K562 (cell line): ENCODE results near the gene BTNL8. TPM values are rescaled to one million over a fixed set of nuclear protein-coding genes. Genes with fewer than 3 reads are reported as not detected.

Source experiments
- BRD9 ChIP-seq: fragments of 450-650 bp; IDR thresholded peaks from 2 replicates; pipeline ENCODE4 v1.6.1; 2018; ENCODE audit warnings: low read depth; ENCODE audit not compliant: partially characterized antibody
- HINFP ChIP-seq: fragments of 450-650 bp; conservative IDR thresholded peaks from 2 replicates; pipeline ENCODE4 v1.6.1; 2016; ENCODE audit warnings: missing genetic modification characterization, low read depth, mild to moderate bottlenecking, control low read depth, missing compliant biosample characterization
- KHSRP ChIP-seq: fragments of 450-650 bp; IDR thresholded peaks from 2 replicates; pipeline ENCODE4 v1.6.1; 2017
- SAP30 ChIP-seq: fragments of 200-600 bp; sonication (generic); IDR thresholded peaks from 2 replicates; pipeline ENCODE4 v1.6.1; 2012; ENCODE audit warnings: borderline replicate concordance, low read depth, mild to moderate bottlenecking, moderate library complexity, low read length, control low read depth, inconsistent platforms; ENCODE audit not compliant: insufficient read depth, poor library complexity, severe bottlenecking
- TAF9B ChIP-seq: fragments of 450-650 bp; IDR thresholded peaks from 2 replicates; pipeline ENCODE4 v1.6.1; 2018; ENCODE audit warnings: mild to moderate bottlenecking; ENCODE audit not compliant: partially characterized antibody
- THAP7 ChIP-seq: fragments of 250-450 bp; sonication (Bioruptor Pico); IDR thresholded peaks from 2 replicates; pipeline ENCODE4 v1.5.0; 2021
- TOE1 ChIP-seq, 2 experiments: fragments of 450-650 bp in 1 of 2; sonication (generic) in 1 of 2; formaldehyde crosslinking in 1 of 2; IDR thresholded peaks; 2 replicates each; pipeline versions ENCODE4 v1.7.1 to v1.8.0; 2016 to 2022; ENCODE audit warnings: borderline replicate concordance in 2 of 2, mild to moderate bottlenecking in 2 of 2, antibody characterized with exemption in 1 of 2, inconsistent platforms in 1 of 2, low read depth in 1 of 2, missing genetic modification reagents in 1 of 2, moderate library complexity in 1 of 2
- ZNF24 ChIP-seq: fragments of 450-650 bp; IDR thresholded peaks from 2 replicates; pipeline ENCODE4 v1.6.1; 2016
- ZNF398 ChIP-seq: fragments of 250-450 bp; sonication (Bioruptor Pico); IDR thresholded peaks from 2 replicates; pipeline ENCODE4 v1.8.0; 2021; ENCODE audit warnings: moderate library complexity, mild to moderate bottlenecking, inconsistent platforms
- polyA plus RNA-seq, 8 experiments: library from polyadenylated mRNA; depleted of rRNA in 4 of 8; stranded (reverse) in 5 of 8; unstranded in 3 of 8; fragments of >200 nt; fragmentation: Nextera tagmentation in 2 of 8; fragmentation: Illumina TruSeq in 1 of 8; extraction: Ambion mirVana in 2 of 8; extraction: Trizol in 1 of 8; gene quantifications; 2 replicates each; pipeline versions ENCODE4 v1.2.1 to v1.2.3, GENCODE V29; 2011 to 2014; ENCODE audit warnings: inconsistent platforms in 1 of 8, missing spikeins in 1 of 8
- total RNA-seq, 7 experiments: library from RNA; depleted of rRNA in 6 of 7; stranded (reverse); fragments of >200 nt in 6 of 7; fragmentation: Illumina TruSeq in 2 of 7; extraction: Trizol in 2 of 7; gene quantifications; 2 replicates each; pipeline versions ENCODE4 v1.2.1 to v1.2.3, GENCODE V29; 2011 to 2021; ENCODE audit warnings: low replicate concordance in 1 of 7
- TF ChIP-seq, protein P1 (sequence below), 2 experiments: fragments of 200-800 bp in 1 of 2; sonication (Bioruptor generic) in 1 of 2; sonication (generic) in 1 of 2; formaldehyde crosslinking in 1 of 2; IDR thresholded peaks in 1 of 2; conservative IDR thresholded peaks in 1 of 2; 2 replicates each; pipeline versions ENCODE4 v1.5.0 to v1.6.1; 2016 to 2020; ENCODE audit warnings: missing compliant biosample characterization in 1 of 2, missing genetic modification characterization in 1 of 2, missing genetic modification reagents in 1 of 2
- TF ChIP-seq, protein P2 (sequence below): sonication (generic); formaldehyde crosslinking; IDR thresholded peaks from 2 replicates; pipeline ENCODE4 v1.8.1; 2023; ENCODE audit warnings: missing genetic modification reagents, mild to moderate bottlenecking, borderline replicate concordance

BTNL8 gene
- total and polyA plus RNA-seq, 9 of the 15 experiments (the other 6 are each of a cell fraction or from before 2014, with no cell fraction given), result 0.04 to 0.18 (median 0.07) TPM; not detected in 6

GRCh38 chr5:180873615-180874520 lies 25.1 kb upstream of the BTNL8 start (continued):
- 0 out of 2 replicates have a peak, but pooled peaks have one; percentile 15 for TF ChIP-seq HINFP (tag)
- TF ChIP-seq KHSRP, result no peak
- TF ChIP-seq ZNF24, result peak; percentile 39; the same call in 1 of the 2 replicates
- TF ChIP-seq TAF9B, result peak; percentile 49
- peak; percentile 73 for TF ChIP-seq BRD9
- TF ChIP-seq THAP7 (CRISPR knock-in tag), result no peak; the same call in 1 of the 2 replicates
- TF ChIP-seq, protein P1, sequence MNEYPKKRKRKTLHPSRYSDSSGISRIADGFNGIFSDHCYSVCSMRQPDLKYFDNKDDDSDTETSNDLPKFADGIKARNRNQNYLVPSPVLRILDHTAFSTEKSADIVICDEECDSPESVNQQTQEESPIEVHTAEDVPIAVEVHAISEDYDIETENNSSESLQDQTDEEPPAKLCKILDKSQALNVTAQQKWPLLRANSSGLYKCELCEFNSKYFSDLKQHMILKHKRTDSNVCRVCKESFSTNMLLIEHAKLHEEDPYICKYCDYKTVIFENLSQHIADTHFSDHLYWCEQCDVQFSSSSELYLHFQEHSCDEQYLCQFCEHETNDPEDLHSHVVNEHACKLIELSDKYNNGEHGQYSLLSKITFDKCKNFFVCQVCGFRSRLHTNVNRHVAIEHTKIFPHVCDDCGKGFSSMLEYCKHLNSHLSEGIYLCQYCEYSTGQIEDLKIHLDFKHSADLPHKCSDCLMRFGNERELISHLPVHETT (CRISPR knock-in tag; conservative IDR thresholded peaks at IDR 0.05 in 1 of 2, IDR thresholded peaks at IDR 0.05 in 1 of 2), result peak in 1 of 2 experiments; percentile 53; a peak in 1 of 4 replicates
- TF ChIP-seq, protein P2, sequence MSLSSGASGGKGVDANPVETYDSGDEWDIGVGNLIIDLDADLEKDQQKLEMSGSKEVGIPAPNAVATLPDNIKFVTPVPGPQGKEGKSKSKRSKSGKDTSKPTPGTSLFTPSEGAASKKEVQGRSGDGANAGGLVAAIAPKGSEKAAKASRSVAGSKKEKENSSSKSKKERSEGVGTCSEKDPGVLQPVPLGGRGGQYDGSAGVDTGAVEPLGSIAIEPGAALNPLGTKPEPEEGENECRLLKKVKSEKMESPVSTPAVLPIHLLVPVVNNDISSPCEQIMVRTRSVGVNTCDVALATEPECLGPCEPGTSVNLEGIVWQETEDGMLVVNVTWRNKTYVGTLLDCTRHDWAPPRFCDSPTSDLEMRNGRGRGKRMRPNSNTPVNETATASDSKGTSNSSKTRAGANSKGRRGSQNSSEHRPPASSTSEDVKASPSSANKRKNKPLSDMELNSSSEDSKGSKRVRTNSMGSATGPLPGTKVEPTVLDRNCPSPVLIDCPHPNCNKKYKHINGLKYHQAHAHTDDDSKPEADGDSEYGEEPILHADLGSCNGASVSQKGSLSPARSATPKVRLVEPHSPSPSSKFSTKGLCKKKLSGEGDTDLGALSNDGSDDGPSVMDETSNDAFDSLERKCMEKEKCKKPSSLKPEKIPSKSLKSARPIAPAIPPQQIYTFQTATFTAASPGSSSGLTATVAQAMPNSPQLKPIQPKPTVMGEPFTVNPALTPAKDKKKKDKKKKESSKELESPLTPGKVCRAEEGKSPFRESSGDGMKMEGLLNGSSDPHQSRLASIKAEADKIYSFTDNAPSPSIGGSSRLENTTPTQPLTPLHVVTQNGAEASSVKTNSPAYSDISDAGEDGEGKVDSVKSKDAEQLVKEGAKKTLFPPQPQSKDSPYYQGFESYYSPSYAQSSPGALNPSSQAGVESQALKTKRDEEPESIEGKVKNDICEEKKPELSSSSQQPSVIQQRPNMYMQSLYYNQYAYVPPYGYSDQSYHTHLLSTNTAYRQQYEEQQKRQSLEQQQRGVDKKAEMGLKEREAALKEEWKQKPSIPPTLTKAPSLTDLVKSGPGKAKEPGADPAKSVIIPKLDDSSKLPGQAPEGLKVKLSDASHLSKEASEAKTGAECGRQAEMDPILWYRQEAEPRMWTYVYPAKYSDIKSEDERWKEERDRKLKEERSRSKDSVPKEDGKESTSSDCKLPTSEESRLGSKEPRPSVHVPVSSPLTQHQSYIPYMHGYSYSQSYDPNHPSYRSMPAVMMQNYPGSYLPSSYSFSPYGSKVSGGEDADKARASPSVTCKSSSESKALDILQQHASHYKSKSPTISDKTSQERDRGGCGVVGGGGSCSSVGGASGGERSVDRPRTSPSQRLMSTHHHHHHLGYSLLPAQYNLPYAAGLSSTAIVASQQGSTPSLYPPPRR, result no peak
- no peak for TF ChIP-seq TOE1 (IDR thresholded peaks at IDR 0.05; ENCODE audit: borderline replicate concordance)
- TF ChIP-seq TOE1 (CRISPR knock-in tag; IDR thresholded peaks at IDR 0.05; ENCODE audit: borderline replicate concordance, low read depth), result no peak
- no peak for TF ChIP-seq ZNF398 (CRISPR knock-in tag)
- no peak for TF ChIP-seq SAP30
